Chondrocyte (in vitro differentiated cells): ENCODE data around the gene PTGES2. TPM values are rescaled to one million over a fixed set of nuclear protein-coding genes. Genes with fewer than 3 reads are reported as not detected.

Experiments
- DNase-seq: peaks from one replicate; pipeline ENCODE4 v3.0.0; 2021; ENCODE audit warnings: mixed read lengths, low spot score
- H3K27ac Mint-ChIP-seq: one replicate; pipeline ENCODE4 v1.8.0; 2021; ENCODE audit warnings: mild to moderate bottlenecking, moderate library complexity, mixed read lengths; ENCODE audit not compliant: unreplicated experiment
- H3K27me3 Mint-ChIP-seq: 2 replicates; pipeline ENCODE4 v1.8.0; 2021; ENCODE audit warnings: low read depth, mixed read lengths
- H3K36me3 Mint-ChIP-seq: 2 replicates; pipeline ENCODE4 v1.8.0; 2021; ENCODE audit warnings: low read depth, mixed read lengths
- H3K4me1 Mint-ChIP-seq: 2 replicates; pipeline ENCODE4 v1.8.0; 2021; ENCODE audit warnings: low read depth, mild to moderate bottlenecking, mixed read lengths
- H3K4me3 Mint-ChIP-seq: one replicate; pipeline ENCODE4 v1.8.0; 2021; ENCODE audit warnings: mild to moderate bottlenecking, moderate library complexity, mixed read lengths; ENCODE audit not compliant: unreplicated experiment
- H3K9me3 Mint-ChIP-seq: 2 replicates; pipeline ENCODE4 v1.8.0; 2021; ENCODE audit warnings: low read depth, mixed read lengths
- CTCF ChIP-seq: fragments of 200-600 bp; sonication (generic); IDR thresholded peaks from 2 replicates; pipeline ENCODE4 v1.5.0; 2021; ENCODE audit warnings: antibody characterized with exemption, mild to moderate bottlenecking, moderate library complexity
- total RNA-seq: library from RNA; stranded (reverse); gene quantifications from 3 replicates; pipeline ENCODE4 v1.2.1, GENCODE V29; 2021

The PTGES2 gene
- total RNA-seq, 1 donor from 2014 or later = 49.3 TPM

- no peak overlapping the region for H3K4me3 Mint-ChIP-seq
- H3K27ac Mint-ChIP-seq = no peak overlapping the region
- H3K36me3 Mint-ChIP-seq = no peaks in the 10 kb centered on the region
- no peak for TF ChIP-seq CTCF
- H3K27me3 Mint-ChIP-seq = no peaks in the 10 kb centered on the region
- H3K9me3 Mint-ChIP-seq = no peaks in the 10 kb centered on the region
- peaks cover 4% of the 10 kb centered on the region for H3K4me1 Mint-ChIP-seq
- DNase-seq = peak; percentile 89
These were observed 25.8 kb upstream of the PTGES2 start for GRCh38 chr9:128153060-128153946.

- Mint-ChIP-seq H3K4me1 (peaks cover 4% of the 10 kb centered on the region), H3K27me3 (no peaks in the 10 kb centered on the region), H3K27ac (no peak overlapping the region), H3K4me3 (no peak overlapping the region), H3K9me3 (no peaks in the 10 kb centered on the region), H3K36me3 (no peaks in the 10 kb centered on the region)
- no peak for TF ChIP-seq CTCF
- peak; percentile 67 for DNase-seq
These were observed 24.9 kb upstream of the PTGES2 start for GRCh38 chr9:128152133-128153059.

GRCh38 chr9:128151309-128152132 is 24.0 kb upstream of the PTGES2 start:
- H3K27me3 Mint-ChIP-seq = no peaks in the 10 kb centered on the region
- TF ChIP-seq CTCF = no peak
- DNase-seq = peak; percentile 69
- H3K27ac Mint-ChIP-seq = no peak overlapping the region
- H3K9me3 Mint-ChIP-seq = no peaks in the 10 kb centered on the region
- no peaks in the 10 kb centered on the region for H3K36me3 Mint-ChIP-seq
- no peak overlapping the region for H3K4me3 Mint-ChIP-seq
- H3K4me1 Mint-ChIP-seq = peaks cover 4% of the 10 kb centered on the region

- H3K4me1 Mint-ChIP-seq = peaks cover 4% of the 10 kb centered on the region
- H3K9me3 Mint-ChIP-seq = no peaks in the 10 kb centered on the region
- H3K27ac Mint-ChIP-seq = no peak overlapping the region
- no peaks in the 10 kb centered on the region for H3K36me3 Mint-ChIP-seq
- no peaks in the 10 kb centered on the region for H3K27me3 Mint-ChIP-seq
- TF ChIP-seq CTCF = peak; percentile 28
- H3K4me3 Mint-ChIP-seq = no peak overlapping the region
- peak; percentile 90 for DNase-seq
These were observed 23.2 kb upstream of the PTGES2 start for GRCh38 chr9:128150594-128151308.
